ENCODE data around the gene DCST1. TPM values are rescaled to one million over a fixed set of nuclear protein-coding genes. Genes with fewer than 3 reads are reported as not detected.
A peak's percentile ranks its signal among the peaks of the same experiment; 100 is the strongest.

DCST1 gene
- total and polyA plus RNA-seq, 2 of the 8 experiments (the other 6 are each of a cell fraction or from before 2014, with no cell fraction given): not detected

DNA sequence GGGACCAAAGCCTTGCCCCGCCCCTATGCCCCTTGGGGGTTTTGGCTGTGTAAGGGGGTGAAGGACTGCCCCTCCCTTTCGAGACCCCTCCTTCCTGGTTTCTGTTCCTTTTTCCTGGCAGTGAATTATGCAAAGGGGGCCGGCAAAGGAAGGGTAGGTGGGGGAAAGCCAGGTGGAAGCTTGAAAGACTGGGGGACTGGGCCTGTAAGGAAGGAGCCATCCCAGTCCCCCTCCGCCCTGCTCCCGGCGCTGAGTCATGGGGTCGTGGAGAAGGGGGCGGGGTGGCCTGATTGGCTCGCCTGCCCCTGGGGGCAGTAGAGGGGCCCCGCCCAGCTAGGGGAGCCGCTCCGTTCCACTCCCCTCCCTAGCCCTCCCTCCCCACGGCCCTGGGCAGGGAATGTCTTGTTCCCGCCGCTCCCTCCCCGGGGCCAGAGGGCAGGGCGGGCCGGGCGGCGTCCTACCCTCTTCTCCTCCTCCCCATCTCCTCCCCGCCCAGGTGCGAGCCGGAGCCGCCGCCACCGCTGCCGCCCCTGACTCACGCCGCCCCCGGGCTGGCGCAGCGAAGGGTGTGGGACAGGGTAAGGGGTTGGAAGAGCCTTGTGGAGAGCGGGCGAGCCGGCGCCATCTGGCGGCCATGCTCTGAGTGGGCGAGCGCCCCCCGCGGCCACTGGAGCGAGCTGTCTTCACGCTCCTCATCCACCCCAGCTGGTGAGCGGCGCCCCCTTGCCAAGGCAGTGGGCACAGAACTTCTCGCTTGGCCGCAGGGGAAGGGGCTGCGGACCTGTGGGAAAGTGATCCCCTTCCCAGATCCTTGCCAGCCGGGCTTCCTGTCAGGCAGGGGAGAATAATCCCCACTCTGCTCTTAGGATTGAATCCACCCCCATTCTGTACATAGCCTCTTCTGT lies 16.3 kb upstream of the DCST1 start (continued):
- TF ChIP-seq CBX5 (IDR thresholded peaks at IDR 0.05; ENCODE audit: low read depth, low read length): no peak
- TF ChIP-seq RFX5 (IDR thresholded peaks at IDR 0.05; ENCODE audit: borderline replicate concordance, low read depth, low read length): no peak
- peak in 1 of 2 experiments; percentile 86; a peak in 1 of 4 replicates for TF ChIP-seq SIN3A (conservative IDR thresholded peaks at IDR 0.05 in 1 of 2, IDR thresholded peaks at IDR 0.05 in 1 of 2; ENCODE audit: low read depth in 1 of 2, low read length in 2 of 2)
- TF ChIP-seq, protein P1, sequence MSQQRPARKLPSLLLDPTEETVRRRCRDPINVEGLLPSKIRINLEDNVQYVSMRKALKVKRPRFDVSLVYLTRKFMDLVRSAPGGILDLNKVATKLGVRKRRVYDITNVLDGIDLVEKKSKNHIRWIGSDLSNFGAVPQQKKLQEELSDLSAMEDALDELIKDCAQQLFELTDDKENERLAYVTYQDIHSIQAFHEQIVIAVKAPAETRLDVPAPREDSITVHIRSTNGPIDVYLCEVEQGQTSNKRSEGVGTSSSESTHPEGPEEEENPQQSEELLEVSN (IDR thresholded peaks at IDR 0.05): no peak
- peak; percentile 61; the same call in 1 of the 2 replicates for TF ChIP-seq YY1 (IDR thresholded peaks at IDR 0.05; ENCODE audit: low read depth, low read length)
- no peak for TF ChIP-seq EZH2 (IDR thresholded peaks at IDR 0.05; ENCODE audit: low read depth, low read length, severe bottlenecking)
- TF ChIP-seq RXRA (IDR thresholded peaks at IDR 0.05; ENCODE audit: insufficient read depth, low read depth, low read length): no peak
- peak; percentile 29; the same call in 1 of the 2 replicates for TF ChIP-seq TEAD4 (IDR thresholded peaks at IDR 0.05; ENCODE audit: low read depth, low read length)
- TF ChIP-seq TAF1 (IDR thresholded peaks at IDR 0.05; ENCODE audit: low read depth, low read length): no peak
- TF ChIP-seq, protein P2, sequence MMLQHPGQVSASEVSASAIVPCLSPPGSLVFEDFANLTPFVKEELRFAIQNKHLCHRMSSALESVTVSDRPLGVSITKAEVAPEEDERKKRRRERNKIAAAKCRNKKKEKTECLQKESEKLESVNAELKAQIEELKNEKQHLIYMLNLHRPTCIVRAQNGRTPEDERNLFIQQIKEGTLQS (IDR thresholded peaks at IDR 0.05; ENCODE audit: insufficient read depth, low read depth, low read length): peak; percentile 45; the same call in 1 of the 2 replicates
- peak; percentile 30; the same call in 1 of the 2 replicates for TF ChIP-seq MAFK (IDR thresholded peaks at IDR 0.05; ENCODE audit: low read depth, low read length)
- 0 out of 2 replicates have a peak, but pooled peaks have one; percentile 44 for TF ChIP-seq EGR1 (IDR thresholded peaks at IDR 0.05; ENCODE audit: borderline replicate concordance, low read depth, low read length)
- no peak for TF ChIP-seq TCF12 (IDR thresholded peaks at IDR 0.05; ENCODE audit: low read depth, low read length)
- TF ChIP-seq NRF1 (IDR thresholded peaks at IDR 0.05; ENCODE audit: low read depth, low read length): no peak
- no peak for TF ChIP-seq SAP30 (IDR thresholded peaks at IDR 0.05; ENCODE audit: insufficient read depth, insufficient replicate concordance, low read length)
- no peak for TF ChIP-seq KDM1A (IDR thresholded peaks at IDR 0.05; ENCODE audit: borderline replicate concordance, low read length)
- TF ChIP-seq TBP (IDR thresholded peaks at IDR 0.05; ENCODE audit: low read depth, low read length): peak; percentile 69; the same call in 1 of the 2 replicates
- TF ChIP-seq, protein P3, sequence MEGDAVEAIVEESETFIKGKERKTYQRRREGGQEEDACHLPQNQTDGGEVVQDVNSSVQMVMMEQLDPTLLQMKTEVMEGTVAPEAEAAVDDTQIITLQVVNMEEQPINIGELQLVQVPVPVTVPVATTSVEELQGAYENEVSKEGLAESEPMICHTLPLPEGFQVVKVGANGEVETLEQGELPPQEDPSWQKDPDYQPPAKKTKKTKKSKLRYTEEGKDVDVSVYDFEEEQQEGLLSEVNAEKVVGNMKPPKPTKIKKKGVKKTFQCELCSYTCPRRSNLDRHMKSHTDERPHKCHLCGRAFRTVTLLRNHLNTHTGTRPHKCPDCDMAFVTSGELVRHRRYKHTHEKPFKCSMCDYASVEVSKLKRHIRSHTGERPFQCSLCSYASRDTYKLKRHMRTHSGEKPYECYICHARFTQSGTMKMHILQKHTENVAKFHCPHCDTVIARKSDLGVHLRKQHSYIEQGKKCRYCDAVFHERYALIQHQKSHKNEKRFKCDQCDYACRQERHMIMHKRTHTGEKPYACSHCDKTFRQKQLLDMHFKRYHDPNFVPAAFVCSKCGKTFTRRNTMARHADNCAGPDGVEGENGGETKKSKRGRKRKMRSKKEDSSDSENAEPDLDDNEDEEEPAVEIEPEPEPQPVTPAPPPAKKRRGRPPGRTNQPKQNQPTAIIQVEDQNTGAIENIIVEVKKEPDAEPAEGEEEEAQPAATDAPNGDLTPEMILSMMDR (IDR thresholded peaks at IDR 0.05; ENCODE audit: control extremely low read depth in 1 of 3, insufficient read depth in 1 of 3, low read depth in 1 of 3, low read length in 3 of 3): peak in 2 of 3 experiments; percentile 99 to 100; a peak in 3 of 4 replicates
- TF ChIP-seq JUN (IDR thresholded peaks at IDR 0.05; ENCODE audit: low read depth, low read length): no peak
